ENCODE results near the gene ALK. TPM values are rescaled to one million over a fixed set of nuclear protein-coding genes. Genes with fewer than 3 reads are reported as not detected.

Gene ALK
- total RNA-seq, 1 experiment from 2014 or later, result not detected

- Histone ChIP-seq H3K4ac (ENCODE audit: low read depth, low read length) (no peak overlapping the region), H3K79me2 (ENCODE audit: insufficient read depth, low read length) (no peaks in the 10 kb centered on the region), H3K23ac (ENCODE audit: insufficient read length, low read depth, low read length) (no peak overlapping the region), H4K8ac (replicated peaks; ENCODE audit: insufficient read length, low read depth, low read length) (no peak overlapping the region), H3K4me2 (ENCODE audit: insufficient read depth, insufficient read length, low read length) (no peak overlapping the region), H4K20me1 (ENCODE audit: control insufficient read depth, insufficient read depth, insufficient read length) (no peaks in the 10 kb centered on the region), H3K79me1 (ENCODE audit: insufficient read depth, low read depth, low read length, poor library complexity, severe bottlenecking) (no peaks in the 10 kb centered on the region), H3K56ac (ENCODE audit: insufficient read length, low read depth, low read length) (no peak overlapping the region), H3K9me3 (ENCODE audit: control insufficient read depth, low read depth, low read length) (no peaks in the 10 kb centered on the region), H3K14ac (ENCODE audit: insufficient read depth, low read length) (no peak overlapping the region), H3K23me2 (ENCODE audit: insufficient read length, low read depth, low read length, poor library complexity, severe bottlenecking) (no peaks in the 10 kb centered on the region), H2BK120ac (ENCODE audit: low read depth, low read length, poor library complexity, severe bottlenecking) (no peak overlapping the region), H2BK15ac (ENCODE audit: low read depth, low read length) (no peak overlapping the region), H3K4me1 (ENCODE audit: insufficient read depth, low read length) (no peaks in the 10 kb centered on the region), H3K9ac (ENCODE audit: extremely low read depth, insufficient read length, low read length) (no peak overlapping the region), H3K27ac (ENCODE audit: insufficient read length, low read depth, low read length) (no peak overlapping the region), H2AK5ac (ENCODE audit: insufficient read length, low read length) (no peak overlapping the region), H2BK20ac (ENCODE audit: low read depth, low read length, poor library complexity, severe bottlenecking) (no peak overlapping the region), H3T11ph (ENCODE audit: low read length) (no peak overlapping the region), H2BK5ac (ENCODE audit: insufficient read length, low read length) (no peak overlapping the region), H3K27me3 (ENCODE audit: insufficient read depth, low read length) (no peaks in the 10 kb centered on the region), H2AFZ (ENCODE audit: low read length) (no peak overlapping the region), H4K91ac (ENCODE audit: insufficient read length, low read depth, low read length) (no peak overlapping the region), H3K18ac (ENCODE audit: insufficient read length, low read depth, low read length) (no peak overlapping the region), H2BK12ac (ENCODE audit: insufficient read length, low read depth, low read length) (no peak overlapping the region), H4K5ac (ENCODE audit: insufficient read length, low read depth, low read length) (no peak overlapping the region)
- no peaks in the 10 kb centered on the region for H3K4me1 Mint-ChIP-seq
- TF ChIP-seq CTCF (conservative IDR thresholded peaks at IDR 0.05), result no peak
- H3K9me3 Mint-ChIP-seq, result peaks cover 4 to 8% of the 10 kb centered on the region in 2 experiments
- peaks cover 0 to 4% (median 3%) of the 10 kb centered on the region in 3 experiments; a peak in 2 of 7 replicates for H3K36me3 Mint-ChIP-seq (ENCODE audit: insufficient read depth in 1 of 3, low read depth in 3 of 3)
- peaks cover 6% of the 10 kb centered on the region for H3K27me3 Mint-ChIP-seq (ENCODE audit: low read depth)
- no peak overlapping the region for H3K27ac Mint-ChIP-seq
- DNase-seq, result no peak
- no peak overlapping the region for H3K4me3 Mint-ChIP-seq
- no CpG with 5 or more reads among the region's 6 CpGs for WGBS (ENCODE audit: extremely low coverage, insufficient read length, low lambda C conversion rate)
These were observed 736.9 kb downstream of the ALK start for GRCh38 chr2:29184531-29184930.
